ENCODE measurements around the gene DENND1A.
"Not testable (repeated sequence)": the region's sequence is repeated elsewhere in the genome, so short reads cannot be mapped to it uniquely, and the experiment has no call there.

DENND1A gene

GRCh38 chr9:123344192-123344949 is 585.6 kb downstream of the DENND1A start:
- no peak for DNase-seq

- no peak for DNase-seq
Observed at GRCh38 chr9:123343443-123344191, 586.3 kb downstream of the DENND1A start.

- DNase-seq: no peak
Observed at GRCh38 chr9:123342247-123342646, 587.7 kb downstream of the DENND1A start.

GRCh38 chr9:123341816-123342215 is 588.1 kb downstream of the DENND1A start:
- DNase-seq: no peak

DNA sequence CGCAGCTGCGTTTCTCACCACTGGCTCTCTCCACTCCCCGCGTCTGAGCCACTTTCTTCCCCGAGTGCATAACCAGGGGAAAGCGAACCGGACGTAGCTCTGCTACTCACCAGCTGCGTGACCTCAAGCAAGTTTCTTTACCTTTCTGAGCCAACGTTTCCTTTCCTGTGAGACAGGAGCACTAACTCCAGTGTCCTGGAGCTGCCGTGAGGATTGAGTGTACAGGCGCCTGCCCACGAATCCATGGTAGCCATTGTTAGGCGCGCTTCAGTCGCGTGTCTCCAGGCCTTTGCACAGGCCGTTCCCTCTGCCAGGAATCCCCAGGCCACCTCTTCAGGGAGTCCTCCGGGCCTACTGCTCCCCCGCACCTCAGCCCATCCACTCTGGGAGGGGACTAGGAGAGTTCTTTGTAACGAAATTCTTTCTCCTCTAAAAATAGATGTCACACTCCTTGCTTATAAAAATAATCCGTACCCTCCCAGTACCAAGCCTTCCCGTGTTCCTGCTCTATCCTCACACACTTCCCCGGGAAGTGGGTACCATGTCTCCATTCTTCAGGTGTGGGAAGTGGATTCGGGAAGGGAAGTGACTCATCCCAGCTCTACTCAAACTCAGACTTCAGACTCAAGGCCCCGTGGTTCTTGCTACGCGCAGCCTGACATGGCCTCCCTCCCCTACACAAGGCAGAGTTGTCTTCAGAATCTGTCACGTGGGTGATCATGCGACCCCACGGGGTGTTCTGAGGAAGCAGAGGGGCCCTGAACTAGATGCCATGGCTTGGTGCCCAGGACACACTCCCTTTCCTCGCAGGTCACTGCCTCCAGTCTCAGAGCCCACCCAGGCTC is 590.0 kb downstream of the DENND1A start:
- DNase-seq: no peak

DNA sequence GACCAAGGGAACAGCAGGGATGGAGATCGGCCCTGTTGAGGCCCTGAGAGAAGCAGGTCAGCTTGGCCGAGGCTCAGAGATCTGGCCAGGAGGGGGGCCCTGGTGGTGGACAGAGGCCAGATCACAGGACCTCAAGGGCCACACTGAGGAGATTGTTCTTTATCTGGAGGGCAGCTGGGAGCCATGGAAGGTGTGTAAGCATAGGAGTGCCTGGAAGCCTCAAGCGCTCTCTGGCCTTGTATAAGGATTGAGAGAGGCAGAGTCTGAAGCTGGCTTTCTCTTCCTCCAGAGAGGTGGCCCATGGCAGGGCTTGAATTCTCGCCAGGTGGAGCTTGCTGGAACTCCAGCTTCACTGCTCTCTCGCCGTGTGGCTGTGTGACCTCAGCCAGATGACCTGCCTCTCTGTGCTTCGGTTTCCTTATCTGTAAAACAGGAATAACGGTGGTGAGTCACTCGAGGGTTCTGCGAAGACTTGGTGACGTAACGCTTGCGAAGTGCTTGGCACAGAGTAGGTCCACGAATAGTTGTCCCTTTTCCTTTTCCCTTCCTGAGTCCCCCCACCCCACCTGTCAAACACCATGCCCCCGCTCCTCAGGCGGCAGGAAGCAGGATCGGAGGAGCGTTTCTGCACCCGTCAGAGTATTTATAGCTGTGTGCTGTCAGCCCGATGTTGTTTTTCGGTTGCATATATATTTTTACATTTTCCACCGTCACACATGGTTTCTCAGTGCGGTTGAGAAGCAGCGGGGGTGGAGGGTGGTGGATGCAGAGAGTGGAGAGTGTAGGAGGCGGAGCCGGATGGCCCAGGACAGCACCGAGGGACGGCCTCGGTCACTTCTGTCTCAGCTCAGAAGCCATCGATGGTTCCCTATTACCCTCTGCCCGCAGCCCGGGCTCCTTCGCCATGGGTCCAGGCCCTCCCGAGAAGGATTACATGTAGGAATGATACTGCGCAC is 590.9 kb downstream of the DENND1A start:
- peak; percentile 41 for DNase-seq

GRCh38 chr9:123337971-123338370 is 592.0 kb downstream of the DENND1A start:
- no peak for DNase-seq

- no peak for DNase-seq
Observed at GRCh38 chr9:123336959-123337358, 593.0 kb downstream of the DENND1A start.

DNA sequence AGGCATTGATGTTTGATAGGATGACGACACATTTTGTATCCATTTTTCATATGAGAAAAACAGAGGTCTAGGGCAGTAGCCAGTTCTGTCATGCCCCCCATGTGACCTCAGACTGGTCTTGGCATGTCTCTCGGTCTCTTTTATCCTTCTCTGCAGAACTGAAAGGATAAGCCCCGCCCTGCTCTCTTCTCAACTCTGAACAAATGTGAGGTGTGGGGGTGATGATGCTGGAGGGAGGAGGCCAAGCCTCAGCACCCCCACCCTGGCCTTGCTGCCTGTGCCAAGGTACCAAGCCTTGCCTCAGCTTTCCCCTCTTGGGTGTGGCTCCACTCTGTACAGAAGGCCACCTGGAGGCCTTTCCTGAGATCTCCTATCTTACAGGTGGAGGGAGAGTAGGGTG is 593.5 kb downstream of the DENND1A start:
- DNase-seq: no peak

GRCh38 chr9:123335986-123336329 is 594.0 kb downstream of the DENND1A start:
- no peak for DNase-seq

DNA sequence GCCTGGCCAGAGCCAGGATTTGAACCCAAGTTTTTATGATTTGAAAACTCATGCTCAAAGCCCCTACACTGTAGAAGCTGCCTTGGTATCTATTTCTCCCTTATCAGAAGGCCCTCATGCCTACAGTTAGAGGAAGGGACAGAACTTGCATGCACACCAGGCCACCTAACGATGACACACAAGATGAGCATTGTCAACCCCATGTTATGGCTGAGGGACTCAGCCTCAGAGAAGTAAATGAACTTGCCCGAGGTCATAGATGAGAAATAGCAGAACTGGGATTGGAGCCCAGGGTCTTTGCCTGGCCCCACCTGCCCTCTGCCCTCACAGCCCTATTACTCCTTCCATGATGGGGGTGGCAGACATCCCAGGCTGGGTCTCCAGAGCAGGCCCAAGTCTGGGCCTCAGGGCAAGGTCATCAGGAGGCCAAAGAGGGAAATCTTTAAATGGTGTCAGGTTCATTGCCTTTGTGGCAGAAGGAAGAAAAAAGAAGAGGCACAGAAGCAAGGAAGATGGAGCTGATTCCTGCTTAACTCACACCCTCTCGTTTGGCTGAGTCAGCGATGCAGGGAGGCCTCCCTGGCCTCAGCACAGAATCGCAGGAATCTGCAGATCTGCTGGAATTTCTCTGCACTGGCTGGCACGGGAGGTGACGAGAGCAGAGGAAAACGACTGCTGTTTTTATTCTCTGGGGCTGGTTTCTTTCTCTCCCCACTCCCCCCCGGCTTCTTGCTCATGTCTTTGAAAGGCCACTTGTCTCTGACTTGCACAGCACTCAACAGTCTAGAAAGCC is 594.5 kb downstream of the DENND1A start:
- no peak for DNase-seq

GRCh38 chr9:123334639-123335038 is 595.3 kb downstream of the DENND1A start:
- no peak for DNase-seq

GRCh38 chr9:123333058-123333669 is 596.8 kb downstream of the DENND1A start:
- DNase-seq: not testable (repeated sequence)

DNA sequence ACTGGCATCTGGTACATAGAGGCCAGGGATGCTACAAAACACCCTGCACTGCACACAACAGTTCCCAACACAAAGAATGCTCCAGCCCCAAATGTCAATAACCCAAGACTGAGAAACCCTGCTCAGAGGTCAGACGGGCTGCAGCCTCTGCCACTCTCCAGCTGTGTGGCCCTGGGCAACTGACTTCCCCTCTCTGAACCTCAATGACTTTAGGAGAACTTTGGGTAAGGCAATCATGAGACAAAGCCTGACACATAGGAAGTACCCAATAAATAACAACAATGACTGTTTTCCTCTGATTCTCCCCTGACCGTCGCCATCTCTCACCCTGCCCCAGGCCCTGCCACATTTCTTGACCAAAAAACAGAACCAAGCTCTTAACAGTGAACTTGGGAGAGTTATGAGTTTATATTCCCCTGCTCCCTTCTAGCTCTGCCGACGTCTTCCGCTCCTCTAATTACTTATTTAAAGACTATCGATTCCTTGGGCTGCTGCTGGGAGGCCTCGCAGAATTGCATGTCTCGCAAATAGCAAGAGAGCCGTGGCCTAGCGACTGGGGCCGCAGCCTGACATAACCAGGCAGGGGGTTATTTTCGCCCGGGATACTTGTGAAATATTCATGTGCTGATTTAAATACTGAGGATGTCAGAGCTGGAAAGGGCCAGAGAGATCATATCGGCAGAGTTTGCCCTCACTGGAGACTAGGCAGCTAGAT is 598.4 kb downstream of the DENND1A start:
- DNase-seq: no peak
